22Rv1 (cell line): ENCODE data around the gene TNP1.

Source experiments
- CTCF ChIP-seq: fragments of 450-650 bp; IDR thresholded peaks from 2 replicates; pipeline ENCODE4 v1.5.1; 2017; ENCODE audit warnings: mild to moderate bottlenecking
- ZFX ChIP-seq: fragments of 450-650 bp; IDR thresholded peaks from 2 replicates; pipeline ENCODE4 v1.6.1; 2017; ENCODE audit warnings: antibody characterized with exemption, borderline replicate concordance

DNA sequence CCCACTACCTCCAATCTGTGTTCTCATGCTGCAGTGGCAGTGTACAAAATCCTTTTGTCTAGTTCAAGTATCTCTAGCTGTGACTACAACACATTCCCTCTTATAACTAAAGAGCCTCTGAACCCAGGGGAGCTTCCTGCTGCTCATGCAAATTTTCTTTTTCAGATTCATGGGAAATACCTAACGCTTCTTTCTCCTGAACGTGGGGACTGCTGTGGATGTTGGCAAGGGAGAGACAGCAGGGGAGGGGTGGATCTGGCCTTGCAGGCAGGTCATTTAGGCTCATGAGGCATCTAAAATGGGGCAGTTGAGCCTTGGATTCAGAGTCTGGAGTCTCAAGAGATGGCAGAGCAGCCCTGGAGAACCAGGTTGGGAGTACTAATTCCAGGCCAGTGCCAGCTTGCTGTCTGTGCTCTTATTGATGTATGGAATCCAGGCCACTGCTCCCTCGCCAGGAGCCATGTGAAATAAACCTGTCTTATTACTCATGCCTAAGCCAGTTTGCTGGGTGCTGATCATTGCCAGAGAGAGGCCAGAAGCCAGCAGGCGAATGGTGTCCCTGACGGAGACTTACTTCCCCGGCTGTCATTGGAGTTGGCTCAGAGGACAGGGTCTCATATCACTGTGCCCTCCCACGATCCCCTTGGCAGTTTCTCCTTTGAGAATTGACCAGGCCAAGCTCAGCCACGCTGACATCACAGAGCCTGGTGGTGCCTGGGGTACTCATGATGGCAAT is 29.2 kb upstream of the TNP1 start:
- TF ChIP-seq CTCF (no peak), ZFX (no peak)
